ENCODE data around the gene GLRA3. TPM values are rescaled to one million over a fixed set of nuclear protein-coding genes. Genes with fewer than 3 reads are reported as not detected.

The GLRA3 gene
- total and polyA plus RNA-seq, 2 of the 8 experiments (the other 6 are each of a cell fraction or from before 2014, with no cell fraction given): 0.02 TPM; not detected in 1

DNA sequence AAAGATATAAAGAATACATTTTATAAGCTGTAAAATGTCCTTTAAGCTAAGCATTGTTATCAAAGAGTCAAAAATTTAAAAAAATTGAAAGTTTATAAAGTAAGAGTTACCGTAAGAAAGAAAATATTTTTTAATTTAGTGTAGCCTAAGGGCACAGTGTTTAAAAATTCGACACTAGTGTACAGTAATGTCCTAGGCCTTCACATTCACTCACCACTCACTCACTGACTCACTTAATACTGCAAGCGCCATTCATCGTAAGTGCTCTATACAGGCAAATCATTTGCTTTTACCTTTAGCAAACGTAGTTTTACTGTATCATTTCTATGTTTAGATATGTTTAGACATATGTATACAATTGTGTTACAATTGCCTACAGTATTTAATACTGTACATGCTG, 20.2 kb downstream of the GLRA3 start:
- H3K9me3 ChIP-seq (ENCODE audit: insufficient read depth in 2 of 2, low read depth in 1 of 2, low read length in 1 of 2): peaks cover 0 to 4% of the 10 kb centered on the region in 2 experiments; a peak in 1 of 4 replicates
- H3K18ac ChIP-seq (ENCODE audit: extremely low read depth, low read length): no peak overlapping the region
- H3K4ac ChIP-seq (replicated peaks; ENCODE audit: insufficient read length, low read depth, low read length): no peak overlapping the region
- H2BK20ac ChIP-seq (ENCODE audit: low read length): no peak overlapping the region
- H3K23me2 ChIP-seq (ENCODE audit: low read depth, low read length): no peaks in the 10 kb centered on the region
- no peak overlapping the region for H3K9ac ChIP-seq (replicated peaks in 1 of 4; ENCODE audit: extremely low read depth in 1 of 4, low read depth in 3 of 4, low read length in 3 of 4)
- no peak overlapping the region for H2AFZ ChIP-seq (ENCODE audit: low read length)
- ChIA-PET POLR2A (ENCODE audit: partially characterized antibody) (interaction anchor here (0.6 kb wide), 1 partner anchor 199 kb away, joined by 4 read pairs; no protein-coding TSS in a partner anchor), CTCF (ENCODE audit: partially characterized antibody) (interaction anchor here (1.0 kb wide), 1 partner anchor 12 kb away, joined by 3 read pairs; no protein-coding TSS in a partner anchor)
- no peak overlapping the region for H4K5ac ChIP-seq (ENCODE audit: insufficient read length, low read depth, low read length)
- no peaks in the 10 kb centered on the region for H4K20me1 ChIP-seq (replicated peaks in 1 of 2; ENCODE audit: control insufficient read depth in 1 of 2, insufficient read depth in 2 of 2, low read length in 2 of 2)
- H3K79me2 ChIP-seq (ENCODE audit: control insufficient read depth in 1 of 2, insufficient read depth in 2 of 2, low read length in 2 of 2): no peaks in the 10 kb centered on the region
- H2BK15ac ChIP-seq (ENCODE audit: low read length): no peak overlapping the region
- H2BK12ac ChIP-seq (ENCODE audit: low read depth, low read length): no peak overlapping the region
- no peaks in the 10 kb centered on the region for H3K79me1 ChIP-seq (ENCODE audit: low read depth, low read length)
- no peak overlapping the region for H3K56ac ChIP-seq (replicated peaks; ENCODE audit: insufficient read length, low read depth, low read length)
- 93 to 100% methylated on average over 1 to 5 of the region's 5 CpGs for WGBS, 2 experiments (ENCODE audit: extremely low coverage in 1 of 2, insufficient coverage in 1 of 2, insufficient read length in 1 of 2, insufficient replicate concordance in 2 of 2, low coverage in 1 of 2, low lambda C conversion rate in 2 of 2, missing lambda C conversion rate in 1 of 2)
- H3K4me1 ChIP-seq (replicated peaks in 1 of 4; ENCODE audit: control insufficient read depth in 3 of 4, insufficient read depth in 4 of 4, low read length in 3 of 4): no peaks in the 10 kb centered on the region
- H2BK5ac ChIP-seq (ENCODE audit: low read depth, low read length): no peak overlapping the region
- FAIRE-seq (no peak), DNase-seq (ENCODE audit: low read depth in 1 of 2, low spot score in 2 of 2) (no peak)
- no peak overlapping the region for H3K4me2 ChIP-seq (ENCODE audit: insufficient read depth in 1 of 2, low read depth in 2 of 2, low read length in 2 of 2)
- no peak overlapping the region for H4K8ac ChIP-seq (ENCODE audit: extremely low read depth, insufficient read depth, low read length)
- no peak overlapping the region for H2BK120ac ChIP-seq (replicated peaks; ENCODE audit: low read depth, low read length)
- no peaks in the 10 kb centered on the region for H3K27me3 ChIP-seq (replicated peaks in 1 of 4; ENCODE audit: control insufficient read depth in 3 of 4, extremely low read depth in 1 of 4, insufficient read depth in 3 of 4, low read length in 3 of 4)
- H3K23ac ChIP-seq (ENCODE audit: insufficient read length): no peak overlapping the region
- H3K27ac ChIP-seq (ENCODE audit: low read depth, low read length): no peak overlapping the region
- H4K91ac ChIP-seq (replicated peaks; ENCODE audit: insufficient read length, low read length): no peak overlapping the region
- H3K4me3 ChIP-seq (ENCODE audit: extremely low read depth in 1 of 4, insufficient read depth in 2 of 4, low read depth in 3 of 4, low read length in 4 of 4): no peak overlapping the region
- H2AK5ac ChIP-seq (ENCODE audit: low read depth, low read length): no peak overlapping the region
- no peaks in the 10 kb centered on the region for H3K36me3 ChIP-seq (ENCODE audit: control insufficient read depth in 2 of 4, insufficient read depth in 4 of 4, low read length in 3 of 4)
- no peak overlapping the region for H3K14ac ChIP-seq (ENCODE audit: insufficient read length)
- no peak for TF ChIP-seq JUN (IDR thresholded peaks at IDR 0.05; ENCODE audit: low read depth, low read length)
- no peak for TF ChIP-seq HDAC2 (IDR thresholded peaks at IDR 0.05; ENCODE audit: borderline replicate concordance in 1 of 2, low read depth in 2 of 2, low read length in 2 of 2)
- TF ChIP-seq CEBPB (IDR thresholded peaks at IDR 0.05; ENCODE audit: low read depth, low read length): no peak
- no peak for TF ChIP-seq BRCA1 (IDR thresholded peaks at IDR 0.05; ENCODE audit: low read depth, low read length)
- no peak for TF ChIP-seq KDM5A (IDR thresholded peaks at IDR 0.05; ENCODE audit: low read length)
- TF ChIP-seq ZNF274 (IDR thresholded peaks at IDR 0.05; ENCODE audit: borderline replicate concordance, extremely low read depth, low read length): no peak
- TF ChIP-seq SIN3A (conservative IDR thresholded peaks at IDR 0.05 in 1 of 2, IDR thresholded peaks at IDR 0.05 in 1 of 2; ENCODE audit: low read depth in 1 of 2, low read length in 2 of 2): no peak
- TF ChIP-seq SIRT6 (IDR thresholded peaks at IDR 0.05; ENCODE audit: low read length): no peak
- TF ChIP-seq, protein P1, sequence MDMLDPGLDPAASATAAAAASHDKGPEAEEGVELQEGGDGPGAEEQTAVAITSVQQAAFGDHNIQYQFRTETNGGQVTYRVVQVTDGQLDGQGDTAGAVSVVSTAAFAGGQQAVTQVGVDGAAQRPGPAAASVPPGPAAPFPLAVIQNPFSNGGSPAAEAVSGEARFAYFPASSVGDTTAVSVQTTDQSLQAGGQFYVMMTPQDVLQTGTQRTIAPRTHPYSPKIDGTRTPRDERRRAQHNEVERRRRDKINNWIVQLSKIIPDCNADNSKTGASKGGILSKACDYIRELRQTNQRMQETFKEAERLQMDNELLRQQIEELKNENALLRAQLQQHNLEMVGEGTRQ (IDR thresholded peaks at IDR 0.05; ENCODE audit: low read length): no peak

All from H1 (cell line).